ENCODE results near the gene KRT24. TPM values are rescaled to one million over a fixed set of nuclear protein-coding genes. Genes with fewer than 3 reads are reported as not detected.
A peak's percentile ranks its signal among the peaks of the same experiment; 100 is the strongest.

KRT24 gene
- total RNA-seq, 1 donor = not detected

DNA sequence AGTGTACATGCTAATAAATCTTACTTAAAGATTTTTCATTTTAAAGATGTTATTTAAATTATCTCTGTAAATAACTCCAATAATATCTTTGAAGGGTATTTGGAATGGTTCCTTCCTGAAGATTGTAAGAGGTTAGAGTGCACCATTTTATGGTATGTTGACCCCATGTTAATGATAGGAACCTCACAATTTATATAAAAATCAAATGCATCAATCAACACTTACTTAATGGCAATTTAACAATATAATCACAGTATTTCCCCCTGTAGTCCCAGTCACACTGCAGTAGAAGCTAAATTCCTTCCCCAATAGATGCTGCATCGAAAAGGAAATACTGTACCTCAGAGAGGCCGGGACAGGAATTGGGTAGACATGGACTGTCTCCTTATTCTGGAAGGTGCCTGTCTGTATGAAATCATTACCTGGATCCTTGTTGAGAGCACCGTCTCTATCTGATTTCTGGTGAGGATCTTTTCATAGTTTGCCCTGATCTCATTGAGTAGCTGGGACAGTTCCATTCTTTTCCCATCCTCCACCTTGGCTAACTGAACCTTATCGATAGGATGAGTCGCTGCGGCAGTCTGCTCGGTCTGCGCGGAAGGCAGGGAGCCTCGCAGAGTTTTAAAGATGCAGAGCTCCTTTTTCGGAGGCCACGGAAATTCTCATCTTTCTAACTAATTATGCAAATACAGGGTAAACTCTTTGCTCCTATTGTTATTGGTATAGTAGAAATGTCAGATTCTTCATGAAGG lies 38.8 kb downstream of the KRT24 start, which contains the start of gene KRT222:
Gene KRT222, minus strand, starts transcription at position 596 of the 752 bp plus-strand sequence. Its CDS starts 78 bp downstream, at position 518.
- TF ChIP-seq, protein P1, sequence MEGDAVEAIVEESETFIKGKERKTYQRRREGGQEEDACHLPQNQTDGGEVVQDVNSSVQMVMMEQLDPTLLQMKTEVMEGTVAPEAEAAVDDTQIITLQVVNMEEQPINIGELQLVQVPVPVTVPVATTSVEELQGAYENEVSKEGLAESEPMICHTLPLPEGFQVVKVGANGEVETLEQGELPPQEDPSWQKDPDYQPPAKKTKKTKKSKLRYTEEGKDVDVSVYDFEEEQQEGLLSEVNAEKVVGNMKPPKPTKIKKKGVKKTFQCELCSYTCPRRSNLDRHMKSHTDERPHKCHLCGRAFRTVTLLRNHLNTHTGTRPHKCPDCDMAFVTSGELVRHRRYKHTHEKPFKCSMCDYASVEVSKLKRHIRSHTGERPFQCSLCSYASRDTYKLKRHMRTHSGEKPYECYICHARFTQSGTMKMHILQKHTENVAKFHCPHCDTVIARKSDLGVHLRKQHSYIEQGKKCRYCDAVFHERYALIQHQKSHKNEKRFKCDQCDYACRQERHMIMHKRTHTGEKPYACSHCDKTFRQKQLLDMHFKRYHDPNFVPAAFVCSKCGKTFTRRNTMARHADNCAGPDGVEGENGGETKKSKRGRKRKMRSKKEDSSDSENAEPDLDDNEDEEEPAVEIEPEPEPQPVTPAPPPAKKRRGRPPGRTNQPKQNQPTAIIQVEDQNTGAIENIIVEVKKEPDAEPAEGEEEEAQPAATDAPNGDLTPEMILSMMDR (IDR thresholded peaks at IDR 0.05; ENCODE audit: insufficient read depth, low read length) = no peak
- no peak for DNase-seq (ENCODE audit: low read depth)
- no peak within 1 kb of the TSS for H3K4me3 ChIP-seq (ENCODE audit: low read depth, low read length)

DNA sequence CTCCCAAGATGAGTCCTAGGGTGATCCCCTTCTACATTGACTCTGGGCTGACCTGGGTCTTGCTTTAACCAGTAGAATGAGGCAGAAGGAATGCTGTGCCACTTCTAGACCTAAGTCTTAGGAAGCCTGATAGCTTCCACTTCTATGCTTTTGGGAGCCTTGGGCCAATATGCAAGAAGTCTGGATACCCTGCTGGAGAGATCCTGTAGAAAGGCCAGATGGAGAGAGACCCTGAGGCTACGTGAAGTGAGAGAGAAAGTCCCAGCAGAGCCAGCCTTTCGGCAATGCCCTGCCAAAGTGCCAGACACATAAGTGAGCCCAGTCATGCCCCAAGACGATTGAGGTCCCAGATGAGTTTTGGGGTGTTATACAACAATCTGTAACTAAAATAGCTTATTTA lies 40.3 kb downstream of the KRT24 start:
- no peak overlapping the region for H3K4me3 ChIP-seq (ENCODE audit: low read depth, low read length)
- no peak for DNase-seq (ENCODE audit: low read depth)
- TF ChIP-seq, protein P1 (IDR thresholded peaks at IDR 0.05; ENCODE audit: insufficient read depth, low read length) = no peak

DNA sequence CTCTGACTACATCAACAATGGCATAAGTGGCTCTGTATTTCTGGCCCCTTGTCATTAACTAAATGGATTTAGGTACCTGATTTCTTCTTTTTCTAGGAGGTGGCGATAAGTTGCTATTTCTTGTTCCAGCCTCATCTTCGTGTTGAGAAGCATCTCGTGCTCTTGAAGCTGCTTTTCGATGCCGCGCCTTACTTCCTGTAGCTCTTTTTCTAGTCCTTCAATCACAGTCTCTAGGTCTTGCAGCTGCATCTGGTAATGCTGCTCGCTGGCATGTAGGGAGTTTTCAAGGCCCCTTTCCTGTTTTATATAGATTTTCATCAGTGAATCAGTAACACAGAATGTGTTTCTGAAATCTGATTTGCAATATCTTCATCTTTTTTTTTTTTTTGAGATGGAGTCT lies 43.6 kb downstream of the KRT24 start:
- TF ChIP-seq, protein P1 (IDR thresholded peaks at IDR 0.05; ENCODE audit: insufficient read depth, low read length) = no peak
- no peak for DNase-seq (ENCODE audit: low read depth)
- no peak overlapping the region for H3K4me3 ChIP-seq (ENCODE audit: low read depth, low read length)

DNA sequence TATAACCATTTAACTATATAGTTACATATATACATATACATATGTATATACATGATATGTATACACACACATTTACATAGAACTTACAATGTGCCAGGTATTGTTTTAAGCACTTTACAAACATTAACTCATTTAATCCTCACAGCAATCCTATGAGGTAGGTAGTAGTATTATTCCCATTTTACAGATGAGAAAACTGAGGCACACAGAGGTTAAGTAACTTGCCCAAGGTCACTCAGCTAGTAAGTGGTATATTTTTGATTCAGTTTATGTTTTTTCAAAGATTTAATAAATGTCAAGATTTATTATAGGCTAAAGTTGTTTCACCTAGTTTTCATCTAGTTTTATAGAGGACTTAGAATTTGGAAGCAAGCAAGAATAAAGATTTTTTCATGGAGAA lies 45.2 kb downstream of the KRT24 start:
- DNase-seq (ENCODE audit: low read depth) = no peak
- H3K4me3 ChIP-seq (ENCODE audit: low read depth, low read length) = no peak overlapping the region
- TF ChIP-seq, protein P1 (IDR thresholded peaks at IDR 0.05; ENCODE audit: insufficient read depth, low read length) = no peak

DNA sequence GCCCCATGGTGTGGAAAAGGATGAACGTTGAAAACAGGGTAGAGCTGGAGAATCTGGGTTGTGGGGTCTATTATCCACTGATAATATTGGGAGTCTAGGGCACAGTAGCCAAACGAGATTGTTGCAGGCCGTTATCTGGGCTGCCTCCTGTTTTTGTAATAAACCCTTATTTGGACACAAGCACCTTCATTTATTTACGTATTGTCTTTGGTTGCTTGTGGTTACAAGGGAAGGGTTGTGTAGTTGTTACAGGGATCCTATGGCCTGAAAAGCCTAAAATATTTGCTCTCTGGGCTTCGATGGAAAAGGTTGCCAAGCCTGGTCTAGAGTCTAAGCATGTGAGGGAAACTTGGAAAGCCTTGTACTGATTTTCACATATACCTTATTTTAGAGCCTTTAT lies 51.6 kb downstream of the KRT24 start:
- DNase-seq (ENCODE audit: low read depth) = no peak
- TF ChIP-seq, protein P1 (IDR thresholded peaks at IDR 0.05; ENCODE audit: insufficient read depth, low read length) = no peak

DNA sequence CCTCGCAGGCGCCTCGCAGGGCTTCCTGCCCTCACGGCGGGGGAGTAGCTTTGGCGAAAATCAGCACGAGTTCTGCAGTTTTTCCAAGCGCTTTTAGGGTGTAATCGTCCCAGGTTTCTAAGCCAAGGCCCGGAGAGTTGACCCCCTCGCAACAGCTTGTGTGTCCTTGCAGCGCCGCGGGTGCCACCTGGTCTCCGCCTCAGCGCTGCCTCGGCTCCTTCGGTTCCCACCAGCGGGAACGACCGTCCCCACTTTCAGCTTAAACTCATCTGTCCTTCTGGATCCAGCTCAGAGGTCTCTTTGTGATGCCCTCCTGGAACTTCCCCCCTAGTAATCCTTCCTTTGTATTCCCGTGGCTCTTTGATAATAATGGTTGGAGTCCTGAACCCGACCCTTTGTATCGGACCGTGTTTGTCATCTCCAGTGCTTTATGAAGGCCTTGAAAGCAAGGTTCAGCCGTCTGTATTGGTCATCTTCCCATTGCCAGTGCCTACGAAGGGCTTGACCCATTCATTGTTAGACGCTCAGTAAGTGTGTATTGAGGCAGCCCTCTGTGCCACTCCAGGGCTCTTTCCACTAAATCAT lies 55.1 kb downstream of the KRT24 start:
- H3K4me3 ChIP-seq (ENCODE audit: low read depth, low read length) = peak overlapping the region; percentile 94
- DNase-seq (ENCODE audit: low read depth) = peak; percentile 38
- TF ChIP-seq, protein P1 (IDR thresholded peaks at IDR 0.05; ENCODE audit: insufficient read depth, low read length) = no peak

More for the DNA sequence above, 51.6 kb downstream of the KRT24 start:
- no peak overlapping the region for H3K4me3 ChIP-seq (ENCODE audit: low read depth, low read length)

Other genes starting within 250 kb of the KRT24 start
- gene TNS4, start 202.1 kb downstream of the KRT24 start, total RNA-seq (ENCODE audit: low replicate concordance) = not detected in 2 replicates
- gene CCR7, start 138.3 kb downstream of the KRT24 start, total RNA-seq (ENCODE audit: low replicate concordance) = not detected in 2 replicates
- 112 and 119 TPM in 2 replicates for gene SMARCE1, start 55.9 kb downstream of the KRT24 start, total RNA-seq (ENCODE audit: low replicate concordance)
- gene KRT222, start 38.6 kb downstream of the KRT24 start, total RNA-seq (ENCODE audit: low replicate concordance) = not detected in 2 replicates
- not detected in 2 replicates for gene KRT25, start 51.6 kb upstream of the KRT24 start, total RNA-seq (ENCODE audit: low replicate concordance)
- gene KRT26, start 68.4 kb upstream of the KRT24 start, total RNA-seq (ENCODE audit: low replicate concordance) = not detected in 2 replicates
- gene KRT27, start 78.8 kb upstream of the KRT24 start, total RNA-seq (ENCODE audit: low replicate concordance) = not detected in 2 replicates
- gene KRT28, start 96.2 kb upstream of the KRT24 start, total RNA-seq (ENCODE audit: low replicate concordance) = not detected in 2 replicates
- 12.2 TPM in 1 of 2 replicates, not detected in the other for gene KRT10, start 118.9 kb upstream of the KRT24 start, total RNA-seq (ENCODE audit: low replicate concordance)
- not detected in 2 replicates for gene KRT12, start 163.5 kb upstream of the KRT24 start, total RNA-seq (ENCODE audit: low replicate concordance)
- gene KRT20, start 181.5 kb upstream of the KRT24 start, total RNA-seq (ENCODE audit: low replicate concordance) = not detected in 2 replicates
- not detected in 2 replicates for gene KRT23, start 233.9 kb upstream of the KRT24 start, total RNA-seq (ENCODE audit: low replicate concordance)

Data from fibroblast of the aortic adventitia (primary cell).